ENCODE results near the gene CDPF1. TPM values are rescaled to one million over a fixed set of nuclear protein-coding genes. Genes with fewer than 3 reads are reported as not detected.

The CDPF1 gene
- total and polyA plus RNA-seq, 2 experiments from 2014 or later: 26.4 to 44.9 TPM

- no peak for DNase-seq (ENCODE audit: low read depth in 1 of 2, low spot score in 1 of 2)
- no peak overlapping the region for H3K4me3 ChIP-seq
- H3K27ac ChIP-seq: peak overlapping the region; percentile 13
- peaks cover 22% of the 10 kb centered on the region for H3K36me3 ChIP-seq
- no peaks in the 10 kb centered on the region for H3K4me1 ChIP-seq (ENCODE audit: low read depth)
- no peaks in the 10 kb centered on the region for H3K27me3 ChIP-seq
- TF ChIP-seq, protein P1, sequence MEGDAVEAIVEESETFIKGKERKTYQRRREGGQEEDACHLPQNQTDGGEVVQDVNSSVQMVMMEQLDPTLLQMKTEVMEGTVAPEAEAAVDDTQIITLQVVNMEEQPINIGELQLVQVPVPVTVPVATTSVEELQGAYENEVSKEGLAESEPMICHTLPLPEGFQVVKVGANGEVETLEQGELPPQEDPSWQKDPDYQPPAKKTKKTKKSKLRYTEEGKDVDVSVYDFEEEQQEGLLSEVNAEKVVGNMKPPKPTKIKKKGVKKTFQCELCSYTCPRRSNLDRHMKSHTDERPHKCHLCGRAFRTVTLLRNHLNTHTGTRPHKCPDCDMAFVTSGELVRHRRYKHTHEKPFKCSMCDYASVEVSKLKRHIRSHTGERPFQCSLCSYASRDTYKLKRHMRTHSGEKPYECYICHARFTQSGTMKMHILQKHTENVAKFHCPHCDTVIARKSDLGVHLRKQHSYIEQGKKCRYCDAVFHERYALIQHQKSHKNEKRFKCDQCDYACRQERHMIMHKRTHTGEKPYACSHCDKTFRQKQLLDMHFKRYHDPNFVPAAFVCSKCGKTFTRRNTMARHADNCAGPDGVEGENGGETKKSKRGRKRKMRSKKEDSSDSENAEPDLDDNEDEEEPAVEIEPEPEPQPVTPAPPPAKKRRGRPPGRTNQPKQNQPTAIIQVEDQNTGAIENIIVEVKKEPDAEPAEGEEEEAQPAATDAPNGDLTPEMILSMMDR (IDR thresholded peaks at IDR 0.05; ENCODE audit: low read depth, low read length): no peak
- no peaks in the 10 kb centered on the region for H3K9me3 ChIP-seq (ENCODE audit: low read depth)
Observed at GRCh38 chr22:46224044-46224897, 25.8 kb downstream of the CDPF1 start.

DNA sequence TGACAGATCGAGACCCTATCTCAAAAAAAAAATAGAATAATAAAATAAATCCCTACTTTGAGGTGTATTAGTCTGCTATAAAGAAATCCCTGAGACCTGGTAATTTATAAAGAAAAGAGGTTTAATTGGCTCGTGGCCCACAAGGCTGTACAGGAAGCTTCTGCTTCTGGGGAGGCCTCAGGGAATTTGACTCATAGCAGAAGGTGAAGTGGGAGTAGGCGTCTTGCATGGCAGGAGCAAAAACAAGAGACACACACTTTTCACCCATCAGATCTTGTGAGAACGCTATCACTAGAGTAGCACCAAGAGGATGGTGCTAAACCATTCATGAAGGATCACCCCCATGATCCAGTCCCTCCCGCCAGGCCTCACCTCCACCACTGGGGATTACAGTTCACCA, 29.2 kb downstream of the CDPF1 start:
- no peaks in the 10 kb centered on the region for H3K9me3 ChIP-seq (ENCODE audit: low read depth)
- no peaks in the 10 kb centered on the region for H3K27me3 ChIP-seq
- H3K36me3 ChIP-seq: peaks cover 21% of the 10 kb centered on the region
- TF ChIP-seq, protein P1 (IDR thresholded peaks at IDR 0.05; ENCODE audit: low read depth, low read length): no peak
- peak in 1 of 2 donors; percentile 32 for DNase-seq (ENCODE audit: low read depth in 1 of 2, low spot score in 1 of 2)
- H3K27ac ChIP-seq: no peak overlapping the region
- no peaks in the 10 kb centered on the region for H3K4me1 ChIP-seq (ENCODE audit: low read depth)
- no peak overlapping the region for H3K4me3 ChIP-seq

DNA sequence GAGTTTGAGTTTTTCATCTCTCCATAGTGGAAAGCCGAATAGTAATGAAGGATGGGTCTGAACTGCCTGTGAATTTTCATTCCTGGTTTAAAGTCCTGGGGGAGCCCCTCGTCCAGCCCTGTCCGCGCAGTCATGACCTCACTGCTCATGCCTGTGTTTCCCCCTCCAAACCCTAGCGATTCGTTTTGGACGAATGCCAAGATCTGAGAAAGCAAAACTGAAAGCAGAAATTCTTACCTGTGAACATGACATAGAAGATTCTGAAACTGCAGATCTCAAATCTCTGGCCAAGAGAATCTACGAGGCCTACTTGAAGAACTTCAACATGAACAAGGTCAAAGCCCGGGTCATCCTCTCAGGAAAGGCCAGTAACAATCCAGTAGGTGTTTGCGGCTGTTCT, 30.5 kb downstream of the CDPF1 start:
- Histone ChIP-seq H3K27me3 (no peaks in the 10 kb centered on the region), H3K27ac (no peak overlapping the region), H3K9me3 (ENCODE audit: low read depth) (no peaks in the 10 kb centered on the region), H3K4me1 (ENCODE audit: low read depth) (no peaks in the 10 kb centered on the region), H3K4me3 (no peak overlapping the region), H3K36me3 (peaks cover 20% of the 10 kb centered on the region)
- TF ChIP-seq, protein P1 (IDR thresholded peaks at IDR 0.05; ENCODE audit: low read depth, low read length): no peak
- no peak for DNase-seq (ENCODE audit: low read depth in 1 of 2, low spot score in 1 of 2)

DNA sequence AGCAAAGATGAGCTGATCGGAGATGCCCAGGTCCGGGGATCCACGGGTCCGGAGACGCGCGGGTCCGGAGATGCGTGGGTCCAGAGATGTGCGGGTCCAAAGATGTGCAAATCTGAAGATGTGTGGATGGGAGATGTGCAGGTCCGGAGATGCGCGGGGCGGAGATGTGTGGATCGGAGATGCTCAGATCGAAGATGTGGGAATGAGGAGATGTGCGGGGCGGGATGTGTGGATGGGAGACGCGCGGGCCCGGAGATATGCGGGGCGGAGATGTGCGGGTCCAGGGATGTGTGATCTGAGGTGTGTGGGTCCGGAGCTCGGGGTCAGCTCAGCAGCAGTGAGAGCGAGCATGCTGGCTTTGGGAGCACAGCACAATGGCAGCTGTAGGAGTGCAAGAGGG, 35.5 kb downstream of the CDPF1 start:
- H3K27me3 ChIP-seq: no peaks in the 10 kb centered on the region
- DNase-seq (ENCODE audit: low read depth in 1 of 2, low spot score in 1 of 2): no peak
- H3K9me3 ChIP-seq (ENCODE audit: low read depth): no peaks in the 10 kb centered on the region
- no peaks in the 10 kb centered on the region for H3K4me1 ChIP-seq (ENCODE audit: low read depth)
- H3K4me3 ChIP-seq: no peak overlapping the region
- no peak overlapping the region for H3K27ac ChIP-seq
- TF ChIP-seq, protein P1 (IDR thresholded peaks at IDR 0.05; ENCODE audit: low read depth, low read length): no peak
- peaks cover 11% of the 10 kb centered on the region for H3K36me3 ChIP-seq

DNA sequence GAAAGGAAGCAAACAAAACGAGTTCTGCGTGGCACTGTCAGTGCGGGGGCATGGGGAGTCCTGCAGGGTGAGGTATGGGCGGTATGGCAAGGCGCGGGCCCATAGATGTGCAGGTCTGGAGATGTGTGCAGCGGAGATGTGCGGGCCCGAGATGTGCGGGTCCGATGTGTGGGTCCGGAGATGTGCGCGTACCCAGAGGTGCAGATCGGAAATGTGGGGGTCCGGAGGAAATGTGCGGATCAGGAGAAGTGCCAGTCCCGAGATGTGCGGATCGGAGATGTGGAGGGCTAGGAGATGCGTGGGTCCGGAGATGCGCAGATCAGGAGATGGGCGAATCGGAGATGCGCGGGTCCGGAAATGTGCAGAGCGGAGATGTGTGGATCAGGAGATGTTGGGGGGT, 35.9 kb downstream of the CDPF1 start:
- H3K4me3 ChIP-seq: no peak overlapping the region
- no peaks in the 10 kb centered on the region for H3K27me3 ChIP-seq
- H3K27ac ChIP-seq: no peak overlapping the region
- H3K4me1 ChIP-seq (ENCODE audit: low read depth): no peaks in the 10 kb centered on the region
- no peaks in the 10 kb centered on the region for H3K9me3 ChIP-seq (ENCODE audit: low read depth)
- H3K36me3 ChIP-seq: peaks cover 12% of the 10 kb centered on the region
- TF ChIP-seq, protein P1 (IDR thresholded peaks at IDR 0.05; ENCODE audit: low read depth, low read length): no peak
- DNase-seq (ENCODE audit: low read depth in 1 of 2, low spot score in 1 of 2): no peak
